PC-3 (cell line): Measurements from ENCODE around the gene SH3RF3. TPM values are rescaled to one million over a fixed set of nuclear protein-coding genes. Genes with fewer than 3 reads are reported as not detected.

ENCODE experiments used
- ATAC-seq: fragments of 200-7000 bp; cut with Tn5 transposase; 2 replicates; pipeline ENCODE4 v1.9.1; 2020; ENCODE audit warnings: mild to moderate bottlenecking, moderate library complexity
- BruUV-seq: library from RNA; stranded (reverse); fragments of 400-500 nt; replicated peaks from 2 replicates; lab custom pipeline; 2021; lab: Mats Ljungman, UMichigan
- CTCF ChIA-PET: fragments of 300-600 bp; sonication (Branson Sonifier 250); formaldehyde crosslinking; loops from one replicate; lab custom pipeline; 2022; ENCODE audit warnings: antibody characterized with exemption; lab: Charles Lee
- POLR2A ChIA-PET: fragments of 300-600 bp; sonication (Branson Sonifier 250); formaldehyde crosslinking; loops from one replicate; lab custom pipeline; 2022; ENCODE audit warnings: antibody characterized with exemption; ENCODE audit not compliant: unreplicated experiment; lab: Charles Lee
- DNase-seq: peaks from one replicate; pipeline ENCODE4 v3.0.0-alpha.2; 2015
- H2AFZ ChIP-seq: fragments of 300-600 bp; sonication (generic); 2 replicates; pipeline ENCODE4 v1.6.0; 2016; ENCODE audit warnings: antibody characterized with exemption, low read length
- H3F3A ChIP-seq: fragments of 300-600 bp; sonication (generic); one replicate; pipeline ENCODE4 v1.6.0; 2017; ENCODE audit warnings: antibody characterized with exemption, low read length, control low read depth, mild to moderate bottlenecking; ENCODE audit not compliant: unreplicated experiment
- H3K27ac ChIP-seq: fragments of 300-600 bp; sonication (generic); 2 replicates; pipeline ENCODE4 v1.5.1; 2016; ENCODE audit warnings: mild to moderate bottlenecking, low read length
- H3K27me3 ChIP-seq: fragments of 300-600 bp; sonication (generic); 2 replicates; pipeline ENCODE4 v1.6.1; 2016; ENCODE audit warnings: low read length, mixed read lengths
- H3K36me3 ChIP-seq: fragments of 300-600 bp; sonication (generic); 2 replicates; pipeline ENCODE4 v1.6.1; 2016; ENCODE audit warnings: low read depth, mixed run types, low read length, mixed read lengths
- H3K4me1 ChIP-seq: fragments of 300-600 bp; sonication (generic); 2 replicates; pipeline ENCODE4 v1.5.1; 2016; ENCODE audit warnings: low read length; ENCODE audit not compliant: insufficient read depth
- H3K4me2 ChIP-seq: fragments of 300-600 bp; sonication (generic); 2 replicates; pipeline ENCODE4 v1.6.0; 2016; ENCODE audit warnings: low read length
- H3K4me3 ChIP-seq: fragments of 300-600 bp; sonication (generic); 2 replicates; pipeline ENCODE4 v1.5.1; 2016; ENCODE audit warnings: mild to moderate bottlenecking, low read length, mixed read lengths
- H3K79me2 ChIP-seq: fragments of 300-600 bp; sonication (generic); 2 replicates; pipeline ENCODE4 v1.6.1; 2017; ENCODE audit warnings: low read length, mixed read lengths
- H3K9ac ChIP-seq: fragments of 300-600 bp; sonication (generic); 2 replicates; pipeline ENCODE4 v1.6.0; 2016; ENCODE audit warnings: mild to moderate bottlenecking, low read length
- H3K9me2 ChIP-seq: fragments of 300-600 bp; sonication (generic); replicated peaks from 2 replicates; pipeline ENCODE4 v1.6.1; 2016; ENCODE audit warnings: mixed run types, low read length, mixed read lengths
- H3K9me3 ChIP-seq: fragments of 300-600 bp; sonication (generic); 2 replicates; pipeline ENCODE4 v1.6.1; 2016; ENCODE audit warnings: low read length, mixed read lengths
- H4K20me1 ChIP-seq: fragments of 300-600 bp; sonication (generic); 2 replicates; pipeline ENCODE4 v1.6.1; 2016; ENCODE audit warnings: low read length, mixed read lengths
- EZH2 ChIP-seq: fragments of 300-600 bp; sonication (generic); IDR thresholded peaks from one replicate; pipeline ENCODE4 v1.6.1; 2017; ENCODE audit warnings: antibody characterized with exemption, mild to moderate bottlenecking, low read length; ENCODE audit not compliant: unreplicated experiment
- EZH2phosphoT487 ChIP-seq: fragments of 300-600 bp; sonication (generic); IDR thresholded peaks from 2 replicates; pipeline ENCODE4 v1.6.1; 2018; ENCODE audit warnings: mild to moderate bottlenecking, antibody characterized with exemption, low read length, borderline replicate concordance
- intact Hi-C: fragments of 100-400 bp; cut with micrococcal nuclease; formaldehyde crosslinking; loops from 2 replicates; pipeline ENCODE4 v1.9.0; 2023
- total RNA-seq: library from RNA; depleted of rRNA; stranded (reverse); fragments of >200 nt; gene quantifications from 2 replicates; pipeline ENCODE4 v1.2.3, GENCODE V29; 2014
- TF ChIP-seq, protein P1 (sequence below): fragments of 300-600 bp; sonication (generic); conservative IDR thresholded peaks from 2 replicates; pipeline ENCODE4 v1.5.1; 2017; ENCODE audit warnings: antibody characterized with exemption, low read depth, mild to moderate bottlenecking, low read length

The SH3RF3 gene
- total RNA-seq, 1 experiment from 2014 or later: 11.7 TPM

DNA sequence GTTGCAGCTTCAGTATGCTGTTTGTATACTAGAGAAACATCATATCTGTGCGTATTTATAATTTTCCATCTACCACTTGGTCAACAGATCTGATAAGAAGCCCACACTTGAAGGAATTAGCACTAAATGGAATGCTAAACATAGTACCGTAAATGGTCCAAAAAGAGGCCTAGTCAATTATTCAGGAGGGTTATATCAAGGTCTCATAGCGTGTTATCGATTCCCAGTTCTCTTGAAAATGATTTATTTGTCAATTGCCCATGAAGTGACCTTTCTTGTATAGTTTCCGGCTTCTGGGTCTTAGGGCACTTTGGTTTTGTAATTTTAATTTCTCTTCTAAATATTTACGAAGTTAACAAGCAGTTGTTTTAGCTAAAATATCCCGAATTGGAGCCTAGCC, 18.4 kb downstream of the SH3RF3 start:
- ChIA-PET CTCF (no interaction called here), POLR2A (no interaction called here)
- no peak for TF ChIP-seq EZH2
- TF ChIP-seq, protein P1, sequence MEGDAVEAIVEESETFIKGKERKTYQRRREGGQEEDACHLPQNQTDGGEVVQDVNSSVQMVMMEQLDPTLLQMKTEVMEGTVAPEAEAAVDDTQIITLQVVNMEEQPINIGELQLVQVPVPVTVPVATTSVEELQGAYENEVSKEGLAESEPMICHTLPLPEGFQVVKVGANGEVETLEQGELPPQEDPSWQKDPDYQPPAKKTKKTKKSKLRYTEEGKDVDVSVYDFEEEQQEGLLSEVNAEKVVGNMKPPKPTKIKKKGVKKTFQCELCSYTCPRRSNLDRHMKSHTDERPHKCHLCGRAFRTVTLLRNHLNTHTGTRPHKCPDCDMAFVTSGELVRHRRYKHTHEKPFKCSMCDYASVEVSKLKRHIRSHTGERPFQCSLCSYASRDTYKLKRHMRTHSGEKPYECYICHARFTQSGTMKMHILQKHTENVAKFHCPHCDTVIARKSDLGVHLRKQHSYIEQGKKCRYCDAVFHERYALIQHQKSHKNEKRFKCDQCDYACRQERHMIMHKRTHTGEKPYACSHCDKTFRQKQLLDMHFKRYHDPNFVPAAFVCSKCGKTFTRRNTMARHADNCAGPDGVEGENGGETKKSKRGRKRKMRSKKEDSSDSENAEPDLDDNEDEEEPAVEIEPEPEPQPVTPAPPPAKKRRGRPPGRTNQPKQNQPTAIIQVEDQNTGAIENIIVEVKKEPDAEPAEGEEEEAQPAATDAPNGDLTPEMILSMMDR: no peak
- TF ChIP-seq EZH2phosphoT487: no peak
- Histone ChIP-seq H4K20me1 (peaks cover 11% of the 10 kb centered on the region; the same call in 1 of the 2 replicates), H3K36me3 (no peaks in the 10 kb centered on the region), H3K9me3 (no peaks in the 10 kb centered on the region), H3K4me1 (no peaks in the 10 kb centered on the region), H3K79me2 (peaks cover 92% of the 10 kb centered on the region), H3K9me2 (no peaks in the 10 kb centered on the region), H3K9ac (no peak overlapping the region), H3K4me3 (no peak overlapping the region), H2AFZ (no peak overlapping the region), H3K27ac (no peak overlapping the region), H3K4me2 (no peak overlapping the region), H3F3A (no peaks in the 10 kb centered on the region), H3K27me3 (no peaks in the 10 kb centered on the region)
- ATAC-seq (no peak), DNase-seq (no peak)
- intact Hi-C loops: no loop called here
- BruUV-seq: no TSS peak

DNA sequence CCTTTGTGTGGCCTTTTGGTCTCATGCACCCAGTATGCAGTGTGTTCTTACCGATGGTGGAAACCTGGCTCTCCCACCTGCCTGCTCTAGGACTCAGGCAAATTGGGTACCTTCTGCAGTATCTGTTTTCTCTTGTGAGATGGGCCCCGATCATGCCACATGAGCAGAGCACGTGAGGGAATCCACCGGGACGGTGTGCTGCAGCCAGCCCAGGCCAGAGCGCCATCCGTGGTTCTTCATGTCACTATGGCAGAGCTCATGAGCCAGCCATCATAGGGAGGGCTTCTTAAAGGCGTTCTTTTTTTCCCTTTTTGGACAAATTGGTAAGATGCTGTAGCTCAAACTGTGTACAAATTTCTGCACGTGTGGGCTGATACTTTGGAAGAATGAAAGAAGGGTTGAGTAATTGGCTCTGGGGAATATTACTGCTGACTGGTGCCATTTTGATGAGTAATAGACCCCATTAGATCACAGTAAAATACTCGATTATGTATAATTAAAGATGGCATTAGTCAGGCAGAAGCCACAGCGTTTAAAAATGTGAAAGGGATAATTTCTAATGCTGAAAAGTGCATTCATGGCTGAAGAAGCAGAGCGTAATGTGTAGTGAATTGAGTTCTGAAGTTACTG, 19.2 kb downstream of the SH3RF3 start:
- H3K27me3 ChIP-seq: no peaks in the 10 kb centered on the region
- no peaks in the 10 kb centered on the region for H3K36me3 ChIP-seq
- no peak overlapping the region for H3K27ac ChIP-seq
- H2AFZ ChIP-seq: no peak overlapping the region
- DNase-seq (no peak), ATAC-seq (no peak)
- no peaks in the 10 kb centered on the region for H3K9me3 ChIP-seq
- TF ChIP-seq, protein P1: no peak
- TF ChIP-seq EZH2phosphoT487 (no peak), EZH2 (no peak)
- intact Hi-C loops: no loop called here
- no peak overlapping the region for H3K4me2 ChIP-seq
- no peak overlapping the region for H3K4me3 ChIP-seq
- H3K9me2 ChIP-seq: no peaks in the 10 kb centered on the region
- no peaks in the 10 kb centered on the region for H3F3A ChIP-seq
- peaks cover 92% of the 10 kb centered on the region for H3K79me2 ChIP-seq
- no TSS peak for BruUV-seq
- CTCF ChIA-PET: no interaction called here
- POLR2A ChIA-PET: no interaction called here
- peaks cover 11% of the 10 kb centered on the region; the same call in 1 of the 2 replicates for H4K20me1 ChIP-seq
- no peaks in the 10 kb centered on the region for H3K4me1 ChIP-seq
- no peak overlapping the region for H3K9ac ChIP-seq

GRCh38 chr2:109148991-109149645, 20.1 kb downstream of the SH3RF3 start:
- CTCF ChIA-PET: no interaction called here
- Histone ChIP-seq H3K4me2 (no peak overlapping the region), H3K9me3 (no peaks in the 10 kb centered on the region), H3K36me3 (no peaks in the 10 kb centered on the region), H3K9me2 (no peaks in the 10 kb centered on the region), H3K27me3 (no peaks in the 10 kb centered on the region), H3K4me1 (no peaks in the 10 kb centered on the region), H2AFZ (no peak overlapping the region), H4K20me1 (peaks cover 11% of the 10 kb centered on the region; the same call in 1 of the 2 replicates), H3K9ac (no peak overlapping the region), H3K79me2 (peaks cover 96% of the 10 kb centered on the region), H3F3A (no peaks in the 10 kb centered on the region), H3K4me3 (no peak overlapping the region), H3K27ac (no peak overlapping the region)
- intact Hi-C loops: no loop called here
- TF ChIP-seq EZH2phosphoT487 (no peak), EZH2 (no peak)
- TF ChIP-seq, protein P1: no peak
- POLR2A ChIA-PET: no interaction called here
- BruUV-seq: no TSS peak
- no peak for ATAC-seq
- DNase-seq: no peak
